Heart right ventricle (tissue), 16 donors: ENCODE data around the gene WFDC12. TPM values are rescaled to one million over a fixed set of nuclear protein-coding genes. Genes with fewer than 3 reads are reported as not detected.

Experiments
- ATAC-seq, 8 donors: fragments of 200-7000 bp; cut with Tn5 transposase; one replicate each; pipeline ENCODE4 v1.9.1; 2020; ENCODE audit warnings: mild to moderate bottlenecking in 8 of 8, moderate library complexity in 8 of 8, moderate number of reproducible peaks in 1 of 8
- DNase-seq, 2 donors: peaks; one replicate each; pipeline ENCODE4 v3.0.0-alpha.2; 2020
- H3K27ac ChIP-seq, 10 donors: fragments of 200-600 bp; sonication (generic) in 2 of 10; one replicate each; pipeline versions ENCODE4 v1.5.0 to v1.8.0; 2020 to 2022; ENCODE audit warnings: mild to moderate bottlenecking in 3 of 10
- H3K27me3 ChIP-seq, 7 donors: fragments of 200-600 bp; one replicate each; pipeline ENCODE4 v1.8.0; 2021 to 2022; ENCODE audit warnings: mild to moderate bottlenecking in 2 of 7
- H3K36me3 ChIP-seq, 9 donors: fragments of 200-600 bp; sonication (generic) in 1 of 9; one replicate each; pipeline versions ENCODE4 v1.5.0 to v1.8.0; 2020 to 2022; ENCODE audit warnings: mild to moderate bottlenecking in 2 of 9
- H3K4me1 ChIP-seq, 9 donors: fragments of 200-600 bp; sonication (generic) in 1 of 9; one replicate each; pipeline versions ENCODE4 v1.5.0 to v1.8.0; 2020 to 2022; ENCODE audit warnings: mild to moderate bottlenecking in 4 of 9
- H3K4me3 ChIP-seq, 10 donors: fragments of 200-600 bp; sonication (generic) in 2 of 10; one replicate each; pipeline versions ENCODE4 v1.5.0 to v1.8.0; 2020 to 2022; ENCODE audit warnings: mild to moderate bottlenecking in 7 of 10, moderate library complexity in 2 of 10
- H3K9me3 ChIP-seq, 11 donors: fragments of 200-600 bp in 10 of 11; sonication (generic) in 2 of 11; one replicate each; pipeline versions ENCODE4 v1.5.0 to v1.8.0; 2013 to 2022; ENCODE audit warnings: mild to moderate bottlenecking in 2 of 11, control low read depth in 1 of 11, moderate library complexity in 1 of 11
- WGBS, 2 donors: extraction: QIAGEN DNeasy Blood & Tissue Kit; methylation state at CpG; one replicate each; pipeline ENCODE4 v1.1.7; 2013; ENCODE audit warnings: inconsistent platforms in 1 of 2; 5-methylcytosine and 5-hydroxymethylcytosine counted together
- intact Hi-C, 10 donors: fragments of 100-400 bp; cut with DNase I; formaldehyde crosslinking; loops; one replicate each; pipeline versions ENCODE4 v1.11.1 to v1.14.2; 2022
- polyA plus RNA-seq, 2 donors: library from polyadenylated mRNA; stranded (reverse); fragments of 200-250 nt; gene quantifications; one replicate each; pipeline ENCODE4 v1.2.3, GENCODE V29; 2013
- total RNA-seq, 10 donors: library from RNA; stranded (reverse); fragmentation: NEBNext Ultra II Directional in 3 of 10; extraction: Animal tissue kit (Norgen Biotek cat#: 25700) in 3 of 10; gene quantifications; one replicate each; pipeline versions ENCODE4 v1.2.1 to v1.2.4, GENCODE V29; 2021 to 2023
- TF ChIP-seq, protein P1 (sequence below), 9 donors: fragments of 200-600 bp; sonication (generic) in 2 of 9; IDR thresholded peaks; one replicate each; pipeline versions ENCODE4 v1.5.0 to v1.8.0; 2021 to 2022; ENCODE audit warnings: antibody characterized with exemption in 9 of 9, mild to moderate bottlenecking in 5 of 9, moderate library complexity in 1 of 9
- donor health status: Arrhythmogenic right ventricular cardiomyopathy.
- donor health status: ischemic (EF 13 %, LVEDD 7.1; RV severe dilation, severe dysfunction).
- donor health status: healthy with polysubstance abuse.
- donor health status: DM: no; HTN: yes; CAD: no.
- donor health status: DM: no; HTN: no; CAD: no.
- donor health status: ischemic (EF 25% LVEDD 6.9; RV normal size, moderate dysfunction).
- donor health status: ischemic (EF 25% LVEDD 5.7; RV mildly dilated, moderate dysfunction).
- donor health status: healthy.
- donor health status: DM: yes; HTN: yes; CAD: no.
- donor health status: Ischemic cardiomyopathy.
- donor health status: ischemic (EF 35%, LVEDD 5.7; RV mildly dilated, moderate dysfunction).
- donor health status: nonischemic (EF 11% LVEDD 7.7; RV severe dilation, severe dysfunction).
- donor health status: DM: yes; HTN: yes; CAD: no.
- donor health status: PGD.
- donor health status: ischemic (EF 29% LVEDD 5.4; RV normal size, mild dysfunction).
- donor health status: nonischemic (EF 23%, LVEDD 6.1; RV moderate dilation, normal function).

WFDC12 gene
- total and polyA plus RNA-seq, 12 donors = not detected

DNA sequence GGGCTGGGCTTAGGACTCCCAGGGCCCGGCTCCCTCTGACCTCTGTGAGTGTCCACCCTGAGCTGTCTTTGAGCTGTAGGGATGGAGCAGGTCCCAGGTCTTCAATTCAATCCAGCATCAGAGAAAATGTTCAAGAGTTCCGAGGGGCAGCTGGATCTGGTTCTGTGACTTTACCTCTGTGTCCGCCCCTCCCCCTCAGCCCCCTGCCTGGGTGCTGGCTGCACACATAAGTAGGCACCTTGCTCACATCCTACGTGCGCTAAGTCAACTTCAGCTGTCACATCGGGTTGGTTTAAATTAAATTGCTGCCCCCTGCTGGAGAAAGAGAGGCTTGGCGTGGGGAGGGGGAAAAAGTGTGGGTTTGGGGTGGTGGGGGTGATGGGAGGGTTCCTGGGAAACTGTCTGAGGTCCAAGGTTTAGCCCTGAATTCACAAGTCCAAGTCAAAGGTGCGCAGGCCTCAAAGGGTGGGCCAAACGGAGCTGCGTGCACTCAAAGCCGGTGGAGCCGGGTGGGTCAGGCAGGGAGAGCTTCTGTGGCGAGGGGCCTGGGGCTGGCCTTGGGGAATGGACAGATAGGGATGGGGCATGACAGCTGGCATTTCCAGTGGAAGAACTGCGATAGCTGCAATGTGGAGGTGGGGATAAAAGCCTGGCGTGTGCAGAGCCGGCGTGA lies 12.3 kb downstream of the WFDC12 start:
- Histone ChIP-seq H3K9me3 (no peaks in the 10 kb centered on the region), H3K27me3 (peaks cover 0 to 56% (median 20%) of the 10 kb centered on the region in 7 donors), H3K4me3 (no peak overlapping the region), H3K36me3 (no peaks in the 10 kb centered on the region), H3K27ac (no peak overlapping the region), H3K4me1 (no peaks in the 10 kb centered on the region)
- no peak for DNase-seq
- 39 to 42% methylated on average over 17 of the region's 17 CpGs for WGBS, 2 donors
- TF ChIP-seq, protein P1, sequence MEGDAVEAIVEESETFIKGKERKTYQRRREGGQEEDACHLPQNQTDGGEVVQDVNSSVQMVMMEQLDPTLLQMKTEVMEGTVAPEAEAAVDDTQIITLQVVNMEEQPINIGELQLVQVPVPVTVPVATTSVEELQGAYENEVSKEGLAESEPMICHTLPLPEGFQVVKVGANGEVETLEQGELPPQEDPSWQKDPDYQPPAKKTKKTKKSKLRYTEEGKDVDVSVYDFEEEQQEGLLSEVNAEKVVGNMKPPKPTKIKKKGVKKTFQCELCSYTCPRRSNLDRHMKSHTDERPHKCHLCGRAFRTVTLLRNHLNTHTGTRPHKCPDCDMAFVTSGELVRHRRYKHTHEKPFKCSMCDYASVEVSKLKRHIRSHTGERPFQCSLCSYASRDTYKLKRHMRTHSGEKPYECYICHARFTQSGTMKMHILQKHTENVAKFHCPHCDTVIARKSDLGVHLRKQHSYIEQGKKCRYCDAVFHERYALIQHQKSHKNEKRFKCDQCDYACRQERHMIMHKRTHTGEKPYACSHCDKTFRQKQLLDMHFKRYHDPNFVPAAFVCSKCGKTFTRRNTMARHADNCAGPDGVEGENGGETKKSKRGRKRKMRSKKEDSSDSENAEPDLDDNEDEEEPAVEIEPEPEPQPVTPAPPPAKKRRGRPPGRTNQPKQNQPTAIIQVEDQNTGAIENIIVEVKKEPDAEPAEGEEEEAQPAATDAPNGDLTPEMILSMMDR (IDR thresholded peaks at IDR 0.05) = peak; percentile 10 to 50 (median 45)
- intact Hi-C loops = loop anchor here in 1 of 10 donors (5.0 kb wide), 1 partner anchor 595 kb away; the partner anchor contains the start of gene WFDC10B
- ATAC-seq = no peak

DNA sequence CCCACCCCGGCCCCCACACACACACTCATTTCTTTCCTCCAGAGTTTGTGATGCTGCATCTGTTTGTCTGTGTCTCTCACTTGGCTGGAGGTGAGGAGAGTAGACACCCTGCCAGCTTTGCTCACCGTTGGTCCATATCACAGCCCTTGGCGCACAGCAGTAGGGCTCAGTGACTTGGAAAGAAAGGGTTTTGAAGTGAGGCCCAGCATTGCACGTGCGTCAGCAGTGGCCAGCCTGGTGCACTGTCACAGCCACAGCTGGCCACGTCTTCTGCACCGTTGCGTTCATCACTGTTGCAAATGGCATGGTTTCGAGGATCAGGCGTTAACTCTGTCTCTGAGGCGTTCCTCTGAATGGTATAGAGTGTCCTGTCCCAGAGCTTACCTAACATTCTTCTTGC lies 13.0 kb downstream of the WFDC12 start:
- Histone ChIP-seq H3K4me1 (no peaks in the 10 kb centered on the region), H3K27ac (no peak overlapping the region), H3K4me3 (no peak overlapping the region), H3K36me3 (no peaks in the 10 kb centered on the region), H3K9me3 (no peaks in the 10 kb centered on the region), H3K27me3 (peaks cover 0 to 51% (median 22%) of the 10 kb centered on the region in 7 donors)
- 70 to 73% methylated on average over 11 of the region's 11 CpGs for WGBS, 2 donors
- intact Hi-C loops = loop anchor here in 1 of 10 donors (5.0 kb wide), 1 partner anchor 596 kb away; the partner anchor contains the start of gene WFDC10B
- ATAC-seq = no peak
- TF ChIP-seq, protein P1 (IDR thresholded peaks at IDR 0.05) = no peak
- DNase-seq = no peak

DNA sequence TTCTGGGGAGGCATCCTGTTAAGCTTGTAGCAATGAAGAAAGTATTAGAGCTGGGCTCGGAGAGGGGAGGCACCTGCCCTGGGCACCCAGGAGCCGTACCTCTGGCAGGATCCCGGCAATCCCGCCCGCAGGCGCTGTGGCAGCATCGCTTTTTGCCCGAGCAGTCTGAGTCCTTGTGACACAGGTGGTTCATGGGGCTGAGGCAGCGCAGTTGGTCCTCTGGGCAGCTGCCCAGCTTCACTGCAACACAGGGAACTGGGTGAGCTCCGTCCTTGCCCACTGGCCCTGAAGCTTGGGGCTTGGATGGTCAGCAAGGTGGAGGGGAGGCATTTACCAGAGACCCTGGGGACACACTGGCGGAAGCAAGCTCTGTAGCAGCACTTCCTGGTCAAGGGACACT lies 14.0 kb downstream of the WFDC12 start:
- WGBS, 2 donors = 89 to 90% methylated on average over 11 of the region's 11 CpGs
- TF ChIP-seq, protein P1 (IDR thresholded peaks at IDR 0.05) = no peak
- Histone ChIP-seq H3K27ac (no peak overlapping the region), H3K4me1 (no peaks in the 10 kb centered on the region), H3K36me3 (no peaks in the 10 kb centered on the region), H3K27me3 (peaks cover 0 to 50% (median 26%) of the 10 kb centered on the region in 7 donors), H3K9me3 (no peaks in the 10 kb centered on the region), H3K4me3 (no peak overlapping the region)
- ATAC-seq (no peak), DNase-seq (no peak)
- intact Hi-C loops = loop anchor here in 1 of 10 donors (5.0 kb wide), 1 partner anchor 597 kb away; the partner anchor contains the start of gene WFDC10B

DNA sequence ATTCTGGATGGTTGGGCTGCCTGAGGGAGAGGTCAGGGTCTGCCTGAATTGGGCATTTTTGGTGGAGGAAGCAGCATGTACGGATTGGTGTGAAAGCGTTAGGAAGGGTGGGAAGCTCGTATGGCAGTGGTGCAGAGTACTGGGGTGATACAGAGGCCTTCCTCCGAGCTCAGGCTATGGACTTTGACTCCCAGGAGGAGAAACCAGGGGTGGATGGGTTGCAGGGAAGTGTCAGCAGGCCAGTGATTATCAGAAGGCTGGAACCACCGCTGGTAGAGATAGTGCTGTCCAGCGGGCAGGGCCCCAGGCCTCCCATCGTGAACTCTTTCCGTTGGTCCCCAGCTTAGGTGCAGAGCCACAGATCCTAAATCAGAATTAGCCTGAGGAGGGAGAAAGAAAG lies 14.6 kb downstream of the WFDC12 start:
- Histone ChIP-seq H3K4me1 (no peaks in the 10 kb centered on the region), H3K4me3 (no peak overlapping the region), H3K36me3 (no peaks in the 10 kb centered on the region), H3K9me3 (no peaks in the 10 kb centered on the region), H3K27ac (no peak overlapping the region), H3K27me3 (peaks cover 0 to 47% (median 26%) of the 10 kb centered on the region in 7 donors)
- intact Hi-C loops = loop anchor here in 1 of 10 donors (5.0 kb wide), 1 partner anchor 598 kb away; the partner anchor contains the start of gene WFDC10B
- DNase-seq (no peak), ATAC-seq (no peak)
- 56 to 57% methylated on average over 8 of the region's 8 CpGs for WGBS, 2 donors
- TF ChIP-seq, protein P1 (IDR thresholded peaks at IDR 0.05) = no peak
